ENCODE measurements around the gene MYF5.

MYF5 gene

GRCh38 chr12:80761838-80762237 is 45.1 kb downstream of the MYF5 start:
- no peak for DNase-seq (ENCODE audit: low read depth)
- TF ChIP-seq, protein P1, sequence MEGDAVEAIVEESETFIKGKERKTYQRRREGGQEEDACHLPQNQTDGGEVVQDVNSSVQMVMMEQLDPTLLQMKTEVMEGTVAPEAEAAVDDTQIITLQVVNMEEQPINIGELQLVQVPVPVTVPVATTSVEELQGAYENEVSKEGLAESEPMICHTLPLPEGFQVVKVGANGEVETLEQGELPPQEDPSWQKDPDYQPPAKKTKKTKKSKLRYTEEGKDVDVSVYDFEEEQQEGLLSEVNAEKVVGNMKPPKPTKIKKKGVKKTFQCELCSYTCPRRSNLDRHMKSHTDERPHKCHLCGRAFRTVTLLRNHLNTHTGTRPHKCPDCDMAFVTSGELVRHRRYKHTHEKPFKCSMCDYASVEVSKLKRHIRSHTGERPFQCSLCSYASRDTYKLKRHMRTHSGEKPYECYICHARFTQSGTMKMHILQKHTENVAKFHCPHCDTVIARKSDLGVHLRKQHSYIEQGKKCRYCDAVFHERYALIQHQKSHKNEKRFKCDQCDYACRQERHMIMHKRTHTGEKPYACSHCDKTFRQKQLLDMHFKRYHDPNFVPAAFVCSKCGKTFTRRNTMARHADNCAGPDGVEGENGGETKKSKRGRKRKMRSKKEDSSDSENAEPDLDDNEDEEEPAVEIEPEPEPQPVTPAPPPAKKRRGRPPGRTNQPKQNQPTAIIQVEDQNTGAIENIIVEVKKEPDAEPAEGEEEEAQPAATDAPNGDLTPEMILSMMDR (IDR thresholded peaks at IDR 0.05; ENCODE audit: low read length, missing control alignments): no peak
- H3K4me3 ChIP-seq (replicated peaks; ENCODE audit: low read depth, low read length): no peak overlapping the region

DNA sequence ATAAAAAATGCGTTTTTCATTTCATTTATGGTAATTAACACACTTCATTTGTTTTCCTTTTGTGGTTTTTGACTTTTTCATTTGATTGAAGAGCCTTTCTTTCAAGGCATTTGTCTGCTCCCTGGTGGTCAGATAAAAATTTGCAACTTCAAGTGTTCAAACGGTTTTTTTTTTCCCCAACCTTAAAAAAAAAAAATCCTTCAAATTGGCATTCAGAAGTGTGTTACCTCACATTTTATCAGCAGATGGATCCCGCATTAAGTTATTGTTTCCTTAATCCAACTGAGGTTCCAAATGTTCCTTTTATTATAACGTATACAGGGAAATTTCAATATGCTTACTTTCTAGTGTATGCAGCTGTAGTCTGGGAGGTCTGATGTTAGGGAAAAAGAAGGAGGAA is 47.2 kb downstream of the MYF5 start:
- TF ChIP-seq, protein P1 (IDR thresholded peaks at IDR 0.05; ENCODE audit: low read length, missing control alignments): peak; percentile 57
- no peak overlapping the region for H3K4me3 ChIP-seq (replicated peaks; ENCODE audit: low read depth, low read length)
- peak; percentile 77 for DNase-seq (ENCODE audit: low read depth)

GRCh38 chr12:80766210-80766609 is 49.5 kb downstream of the MYF5 start:
- DNase-seq (ENCODE audit: low read depth): no peak
- TF ChIP-seq, protein P1 (IDR thresholded peaks at IDR 0.05; ENCODE audit: low read length, missing control alignments): no peak

GRCh38 chr12:80766897-80767296 is 50.2 kb downstream of the MYF5 start:
- TF ChIP-seq, protein P1 (IDR thresholded peaks at IDR 0.05; ENCODE audit: low read length, missing control alignments): no peak
- no peak for DNase-seq (ENCODE audit: low read depth)
- no peak overlapping the region for H3K4me3 ChIP-seq (replicated peaks; ENCODE audit: low read depth, low read length)

More at GRCh38 chr12:80766210-80766609, 49.5 kb downstream of the MYF5 start:
- no peak overlapping the region for H3K4me3 ChIP-seq (replicated peaks; ENCODE audit: low read depth, low read length)

All from fibroblast of pulmonary artery (primary cell).